Keratinocyte (primary cell): ENCODE results near the gene KLK8. TPM values are rescaled to one million over a fixed set of nuclear protein-coding genes. Genes with fewer than 3 reads are reported as not detected.
"Not testable (repeated sequence)": the region's sequence is repeated elsewhere in the genome, so short reads cannot be mapped to it uniquely, and the experiment has no call there.

Experiments
- DNase-seq: peaks from one replicate; pipeline ENCODE4 v3.0.0-alpha.2; 2011; ENCODE audit warnings: low read depth, missing footprints, low spot score
- FAIRE-seq: peaks from 2 replicates; lab custom pipeline; 2011; peaks lifted over from hg19 to GRCh38; lab: Jason Lieb, UNC
- H2AFZ ChIP-seq: 2 replicates; pipeline ENCODE4 v1.6.0; 2012; ENCODE audit warnings: low read length, control low read depth, inconsistent platforms; ENCODE audit not compliant: control insufficient read depth
- H3K27ac ChIP-seq: 2 replicates; pipeline ENCODE4 v1.5.1; 2011; ENCODE audit warnings: low read length; ENCODE audit not compliant: control insufficient read depth, insufficient read depth
- H3K27me3 ChIP-seq: 3 replicates; pipeline ENCODE4 v1.6.0; 2011; ENCODE audit warnings: low read length; ENCODE audit not compliant: control insufficient read depth, insufficient read depth; ENCODE audit errors: extremely low read depth
- H3K36me3 ChIP-seq, 2 experiments: 2 replicates in 1 of 2; 3 replicates in 1 of 2; pipeline ENCODE4 v1.5.1; 2011; ENCODE audit warnings: low read length in 2 of 2, mild to moderate bottlenecking in 1 of 2; ENCODE audit not compliant: control insufficient read depth in 2 of 2, insufficient read depth in 2 of 2; ENCODE audit errors: extremely low read depth in 1 of 2
- H3K4me1 ChIP-seq: 3 replicates; pipeline ENCODE4 v1.5.1; 2011; ENCODE audit warnings: low read length; ENCODE audit not compliant: control insufficient read depth, insufficient read depth; ENCODE audit errors: extremely low read depth
- H3K4me2 ChIP-seq: 3 replicates; pipeline ENCODE4 v1.6.0; 2011; ENCODE audit warnings: low read depth, low read length; ENCODE audit not compliant: control insufficient read depth, insufficient read depth; ENCODE audit errors: extremely low read depth
- H3K4me3 ChIP-seq, 3 experiments: fragments of 200-600 bp in 1 of 3; sonication (generic) in 1 of 3; 2 replicates in 2 of 3; 3 replicates in 1 of 3; pipeline ENCODE4 v1.5.1; 2011 to 2016; ENCODE audit warnings: low read length in 3 of 3, mild to moderate bottlenecking in 3 of 3, control low read depth in 2 of 3, inconsistent platforms in 1 of 3, low read depth in 1 of 3, mixed read lengths in 1 of 3, mixed run types in 1 of 3, moderate library complexity in 1 of 3; ENCODE audit not compliant: control insufficient read depth in 2 of 3, insufficient read depth in 2 of 3; ENCODE audit errors: extremely low read depth in 1 of 3
- H3K79me2 ChIP-seq: 2 replicates; pipeline ENCODE4 v1.6.0; 2012; ENCODE audit warnings: low read length; ENCODE audit not compliant: control insufficient read depth, insufficient read depth
- H3K9ac ChIP-seq: 3 replicates; pipeline ENCODE4 v1.6.0; 2011; ENCODE audit warnings: low read length; ENCODE audit not compliant: control insufficient read depth, insufficient read depth; ENCODE audit errors: extremely low read depth
- H3K9me1 ChIP-seq: 3 replicates; pipeline ENCODE4 v1.6.0; 2011; ENCODE audit warnings: low read length; ENCODE audit not compliant: control insufficient read depth, insufficient read depth; ENCODE audit errors: extremely low read depth
- H3K9me3 ChIP-seq: 2 replicates; pipeline ENCODE4 v1.5.1; 2012; ENCODE audit warnings: low read depth, low read length; ENCODE audit not compliant: control insufficient read depth
- H4K20me1 ChIP-seq: 3 replicates; pipeline ENCODE4 v1.6.0; 2011; ENCODE audit warnings: low read length; ENCODE audit not compliant: control insufficient read depth, insufficient read depth; ENCODE audit errors: extremely low read depth
- EZH2 ChIP-seq: IDR thresholded peaks from one replicate; pipeline ENCODE4 v1.6.1; 2012; ENCODE audit warnings: inconsistent platforms, mild to moderate bottlenecking, low read length, moderate library complexity
- dilution Hi-C: fragments of 300-500 bp; cut with MboI; formaldehyde crosslinking; loops from one replicate; pipeline ENCODE4 v1.7.0; 2020; ENCODE audit warnings: low sequenced_read_pairs; ENCODE audit not compliant: extremely low pct_ligation_motif_present
- polyA plus RNA-seq, 5 experiments: library from polyadenylated mRNA; depleted of rRNA in 3 of 5; stranded (reverse) in 3 of 5; stranded (forward) in 1 of 5; unstranded in 1 of 5; fragments of >200 nt; gene quantifications; 1 replicate in 1 of 5; 2 replicates in 3 of 5; 3 replicates in 1 of 5; pipeline versions ENCODE4 v1.2.1 to v1.2.3, GENCODE V29; 2011 to 2012; ENCODE audit warnings: missing spikeins in 2 of 5, low read depth in 1 of 5, low replicate concordance in 1 of 5
- TF ChIP-seq, protein P1 (sequence below), 3 experiments: IDR thresholded peaks in 1 of 3; conservative IDR thresholded peaks in 1 of 3; optimal IDR thresholded peaks in 1 of 3; 2 replicates in 2 of 3; 3 replicates in 1 of 3; pipeline versions ENCODE3 to v1.5.1; 2011; ENCODE audit warnings: low read length in 3 of 3, mild to moderate bottlenecking in 3 of 3, moderate library complexity in 2 of 3, control low read depth in 1 of 3, inconsistent platforms in 1 of 3; ENCODE audit not compliant: insufficient read depth in 2 of 3; ENCODE audit errors: extremely low read depth in 1 of 3

Gene KLK8
- polyA plus RNA-seq, 1 donor (not counting 4 experiments of a cell fraction or from before 2014, with no cell fraction given) = 118 TPM

DNA sequence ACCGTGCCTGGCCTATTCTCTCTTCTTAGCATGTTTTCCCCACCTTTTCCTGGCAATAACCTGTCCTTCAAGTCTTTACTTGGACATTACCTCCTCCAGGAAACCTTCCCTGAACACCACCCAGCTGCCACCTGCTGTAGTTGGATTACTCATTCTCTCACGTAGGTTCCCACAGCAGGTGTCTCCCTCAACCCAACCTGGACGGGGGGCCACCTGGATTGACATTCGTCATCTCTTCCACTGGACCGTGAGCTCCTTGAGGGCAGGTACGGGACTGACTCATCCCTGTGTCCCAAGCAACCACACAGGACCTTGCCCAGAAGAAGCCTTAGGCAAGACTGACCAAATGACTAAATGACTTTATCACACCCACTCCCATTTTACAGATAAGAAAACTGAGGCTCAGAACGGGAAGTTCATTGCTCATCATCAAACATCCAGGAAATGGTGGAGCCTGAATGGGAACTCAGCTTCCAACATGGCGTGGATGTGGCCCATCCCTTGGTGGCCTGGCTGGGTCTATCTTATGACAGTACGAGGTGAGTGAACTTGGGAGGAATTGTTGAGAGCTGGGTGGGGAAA lies 28.5 kb downstream of the KLK8 start:
- Histone ChIP-seq H3K9ac (no peak overlapping the region), H3K79me2 (no peaks in the 10 kb centered on the region), H2AFZ (no peak overlapping the region), H3K36me3 (no peaks in the 10 kb centered on the region), H3K4me3 (no peak overlapping the region), H3K27me3 (no peaks in the 10 kb centered on the region), H3K4me1 (peaks cover 21% of the 10 kb centered on the region), H4K20me1 (no peaks in the 10 kb centered on the region), H3K4me2 (no peak overlapping the region), H3K27ac (no peak overlapping the region), H3K9me3 (no peaks in the 10 kb centered on the region), H3K9me1 (no peaks in the 10 kb centered on the region)
- TF ChIP-seq, protein P1, sequence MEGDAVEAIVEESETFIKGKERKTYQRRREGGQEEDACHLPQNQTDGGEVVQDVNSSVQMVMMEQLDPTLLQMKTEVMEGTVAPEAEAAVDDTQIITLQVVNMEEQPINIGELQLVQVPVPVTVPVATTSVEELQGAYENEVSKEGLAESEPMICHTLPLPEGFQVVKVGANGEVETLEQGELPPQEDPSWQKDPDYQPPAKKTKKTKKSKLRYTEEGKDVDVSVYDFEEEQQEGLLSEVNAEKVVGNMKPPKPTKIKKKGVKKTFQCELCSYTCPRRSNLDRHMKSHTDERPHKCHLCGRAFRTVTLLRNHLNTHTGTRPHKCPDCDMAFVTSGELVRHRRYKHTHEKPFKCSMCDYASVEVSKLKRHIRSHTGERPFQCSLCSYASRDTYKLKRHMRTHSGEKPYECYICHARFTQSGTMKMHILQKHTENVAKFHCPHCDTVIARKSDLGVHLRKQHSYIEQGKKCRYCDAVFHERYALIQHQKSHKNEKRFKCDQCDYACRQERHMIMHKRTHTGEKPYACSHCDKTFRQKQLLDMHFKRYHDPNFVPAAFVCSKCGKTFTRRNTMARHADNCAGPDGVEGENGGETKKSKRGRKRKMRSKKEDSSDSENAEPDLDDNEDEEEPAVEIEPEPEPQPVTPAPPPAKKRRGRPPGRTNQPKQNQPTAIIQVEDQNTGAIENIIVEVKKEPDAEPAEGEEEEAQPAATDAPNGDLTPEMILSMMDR (optimal IDR thresholded peaks at IDR 0.05 in 1 of 3, IDR thresholded peaks at IDR 0.05 in 1 of 3, conservative IDR thresholded peaks at IDR 0.05 in 1 of 3; ENCODE audit: extremely low read depth in 1 of 3, insufficient read depth in 2 of 3, low read length in 3 of 3) = no peak
- no peak for TF ChIP-seq EZH2
- DNase-seq (no peak), FAIRE-seq (no peak)
- dilution Hi-C loops = no loop called here

GRCh38 chr19:50969810-50970209 lies 31.6 kb downstream of the KLK8 start:
- H4K20me1 ChIP-seq, H3K9me3 ChIP-seq, H3K36me3 ChIP-seq, H3K27ac ChIP-seq, H3K27me3 ChIP-seq, H3K79me2 ChIP-seq, DNase-seq, H3K9me1 ChIP-seq, FAIRE-seq, dilution Hi-C loops: not testable (repeated sequence)
- Histone ChIP-seq H3K4me3 (peak overlapping the region in 1 of 3 experiments; percentile 43), H3K9ac (peak overlapping the region; percentile 33), H3K4me2 (peak overlapping the region; percentile 67), H3K4me1 (peaks cover 15% of the 10 kb centered on the region), H2AFZ (peak overlapping the region; percentile 66)

DNA sequence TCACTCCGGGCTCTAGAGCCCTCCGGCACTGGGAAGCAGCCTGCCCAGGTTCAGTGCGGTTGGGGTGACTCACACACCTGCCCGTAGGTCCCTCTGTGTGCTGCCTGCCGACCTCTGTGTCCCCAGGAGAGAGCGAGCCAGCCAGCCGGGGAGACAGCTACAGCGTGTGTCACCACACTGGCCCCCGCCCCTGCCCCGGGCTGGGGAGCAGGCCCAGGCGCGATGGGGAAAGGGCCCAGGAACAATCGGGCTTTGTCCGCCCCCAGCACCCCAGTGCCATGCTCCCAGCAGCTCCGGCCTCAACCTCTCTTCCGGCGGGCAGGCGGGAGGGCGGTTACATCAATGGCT lies 32.0 kb downstream of the KLK8 start, which contains the start of gene KLK6:
Gene KLK6 (minus strand): TSS at position 179 of the 348 bp plus-strand sequence. CDS start 1,487 bp downstream, outside the sequence.
- peak; percentile 77 for FAIRE-seq
- dilution Hi-C loops = no loop called here
- peak within 1 kb of the TSS; percentile 33 for H3K9ac ChIP-seq

More for the DNA sequence above, 32.0 kb downstream of the KLK8 start, which contains the start of gene KLK6:
- Histone ChIP-seq H3K36me3 (no peaks in the 10 kb centered on the region), H4K20me1 (no peaks in the 10 kb centered on the region), H3K4me2 (peak within 1 kb of the TSS; percentile 67), H3K27ac (no peak within 1 kb of the TSS), H3K27me3 (no peaks in the 10 kb centered on the region), H2AFZ (peak within 1 kb of the TSS; percentile 66), H3K9me3 (no peaks in the 10 kb centered on the region), H3K9me1 (no peaks in the 10 kb centered on the region), H3K79me2 (no peaks in the 10 kb centered on the region), H3K4me3 (peak within 1 kb of the TSS in 1 of 3 experiments; percentile 43), H3K4me1 (peaks cover 15% of the 10 kb centered on the region)
- TF ChIP-seq, protein P1 (optimal IDR thresholded peaks at IDR 0.05 in 1 of 3, IDR thresholded peaks at IDR 0.05 in 1 of 3, conservative IDR thresholded peaks at IDR 0.05 in 1 of 3; ENCODE audit: extremely low read depth in 1 of 3, insufficient read depth in 2 of 3, low read length in 3 of 3) = no peak
- TF ChIP-seq EZH2 = no peak
- peak; percentile 93 for DNase-seq
